ENCODE results near the gene SCART1.

SCART1 gene

GRCh38 chr10:133444342-133445267, 9.1 kb upstream of the SCART1 start:
- no peak for TF ChIP-seq CTCF (IDR thresholded peaks at IDR 0.05; ENCODE audit: control extremely low read depth, extremely low read depth, low read depth, missing control alignments)
- no peak for DNase-seq (ENCODE audit: extremely low spot score)
- POLR2A ChIA-PET = no interaction called here
- CTCF ChIA-PET = no interaction called here

GRCh38 chr10:133445268-133445732, 8.4 kb upstream of the SCART1 start:
- CTCF ChIA-PET = no interaction called here
- no peak for DNase-seq (ENCODE audit: extremely low spot score)
- no peak for TF ChIP-seq CTCF (IDR thresholded peaks at IDR 0.05; ENCODE audit: control extremely low read depth, extremely low read depth, low read depth, missing control alignments)
- POLR2A ChIA-PET = no interaction called here

GRCh38 chr10:133445751-133446708, 7.7 kb upstream of the SCART1 start:
- CTCF ChIA-PET = no interaction called here
- no peak for DNase-seq (ENCODE audit: extremely low spot score)
- POLR2A ChIA-PET = no interaction called here
- TF ChIP-seq CTCF (IDR thresholded peaks at IDR 0.05; ENCODE audit: control extremely low read depth, extremely low read depth, low read depth, missing control alignments) = no peak

- ChIA-PET CTCF (interaction anchor here (2.4 kb wide), 1 partner anchor 9 kb away, joined by 9 read pairs; no protein-coding TSS in a partner anchor), POLR2A (no interaction called here)
- TF ChIP-seq CTCF (IDR thresholded peaks at IDR 0.05; ENCODE audit: control extremely low read depth, extremely low read depth, low read depth, missing control alignments) = no peak
- no peak for DNase-seq (ENCODE audit: extremely low spot score)
Measured at GRCh38 chr10:133446979-133447378, 6.8 kb upstream of the SCART1 start.

GRCh38 chr10:133448120-133448519, 5.6 kb upstream of the SCART1 start:
- ChIA-PET POLR2A (no interaction called here), CTCF (interaction anchor here (2.4 kb wide), 1 partner anchor 10 kb away, joined by 9 read pairs; no protein-coding TSS in a partner anchor)
- DNase-seq (ENCODE audit: extremely low spot score) = no peak
- TF ChIP-seq CTCF (IDR thresholded peaks at IDR 0.05; ENCODE audit: control extremely low read depth, extremely low read depth, low read depth, missing control alignments) = no peak

- no peak for DNase-seq (ENCODE audit: extremely low spot score)
- POLR2A ChIA-PET = no interaction called here
- TF ChIP-seq CTCF (IDR thresholded peaks at IDR 0.05; ENCODE audit: control extremely low read depth, extremely low read depth, low read depth, missing control alignments) = no peak
- CTCF ChIA-PET = interaction anchor here (0.7 to 1.2 kb wide), 2 partner anchors 14 to 66 kb away, joined by 3 read pairs; no protein-coding TSS in a partner anchor
Measured at GRCh38 chr10:133451346-133451745, 2.4 kb upstream of the SCART1 start.

All from GM10248 (cell line).